IPS DF 4.7 (cell line): ENCODE results near the gene TBX19.
A peak's percentile ranks its signal among the peaks of the same experiment; 100 is the strongest.

Experiments
- DNase-seq: peaks from one replicate; pipeline ENCODE4 v3.0.0-alpha.2; 2013; ENCODE audit warnings: low spot score; ENCODE audit errors: extremely low read depth

Gene TBX19

GRCh38 chr1:168320149-168320548 lies 39.5 kb downstream of the TBX19 start:
- DNase-seq = no peak

GRCh38 chr1:168320800-168321450 lies 40.2 kb downstream of the TBX19 start:
- DNase-seq = no peak

GRCh38 chr1:168321945-168322344 lies 41.3 kb downstream of the TBX19 start:
- no peak for DNase-seq

GRCh38 chr1:168324745-168325425 lies 44.2 kb downstream of the TBX19 start:
- no peak for DNase-seq

- DNase-seq = no peak
Measured at GRCh38 chr1:168328731-168329364, 48.2 kb downstream of the TBX19 start.

- DNase-seq = no peak
Measured at GRCh38 chr1:168330285-168330684, 49.6 kb downstream of the TBX19 start.

GRCh38 chr1:168331569-168331968 lies 50.9 kb downstream of the TBX19 start:
- DNase-seq = no peak

- no peak for DNase-seq
Measured at GRCh38 chr1:168333562-168334276, 53.0 kb downstream of the TBX19 start.

GRCh38 chr1:168335500-168335899 lies 54.8 kb downstream of the TBX19 start:
- no peak for DNase-seq

- DNase-seq = no peak
Measured at GRCh38 chr1:168338589-168339503, 58.2 kb downstream of the TBX19 start.

GRCh38 chr1:168340781-168341482 lies 60.3 kb downstream of the TBX19 start:
- DNase-seq = no peak

- no peak for DNase-seq
Measured at GRCh38 chr1:168341483-168341975, 60.9 kb downstream of the TBX19 start.

GRCh38 chr1:168342572-168343280 lies 62.0 kb downstream of the TBX19 start:
- peak; percentile 85 for DNase-seq

- no peak for DNase-seq
Measured at GRCh38 chr1:168343566-168343965, 62.9 kb downstream of the TBX19 start.

- no peak for DNase-seq
Measured at GRCh38 chr1:168344517-168344916, 63.8 kb downstream of the TBX19 start.

- no peak for DNase-seq
Measured at GRCh38 chr1:168345939-168346338, 65.3 kb downstream of the TBX19 start.

- DNase-seq = no peak
Measured at GRCh38 chr1:168347630-168348029, 67.0 kb downstream of the TBX19 start.

- DNase-seq = no peak
Measured at GRCh38 chr1:168348146-168348709, 67.6 kb downstream of the TBX19 start.
